ENCODE measurements around the gene UNC13B.

The UNC13B gene

GRCh38 chr9:35338086-35338485 lies 176.3 kb downstream of the UNC13B start:
- DNase-seq (ENCODE audit: low spot score): no peak

GRCh38 chr9:35338561-35339274 lies 176.9 kb downstream of the UNC13B start:
- no peak for DNase-seq (ENCODE audit: low spot score)

- no peak for DNase-seq (ENCODE audit: low spot score)
Measured at GRCh38 chr9:35340046-35340445, 178.2 kb downstream of the UNC13B start.

GRCh38 chr9:35341021-35341420 lies 179.2 kb downstream of the UNC13B start:
- no peak for DNase-seq (ENCODE audit: low spot score)

GRCh38 chr9:35341585-35341984 lies 179.8 kb downstream of the UNC13B start:
- no peak for DNase-seq (ENCODE audit: low spot score)

GRCh38 chr9:35342221-35342958 lies 180.6 kb downstream of the UNC13B start:
- DNase-seq (ENCODE audit: low spot score): no peak

GRCh38 chr9:35348109-35348508 lies 186.3 kb downstream of the UNC13B start:
- DNase-seq (ENCODE audit: low spot score): no peak

- DNase-seq (ENCODE audit: low spot score): no peak
Measured at GRCh38 chr9:35349287-35349990, 187.6 kb downstream of the UNC13B start.

GRCh38 chr9:35350212-35350611 lies 188.4 kb downstream of the UNC13B start:
- no peak for DNase-seq (ENCODE audit: low spot score)

GRCh38 chr9:35350827-35351549 lies 189.2 kb downstream of the UNC13B start:
- no peak for DNase-seq (ENCODE audit: low spot score)

- no peak for DNase-seq (ENCODE audit: low spot score)
Measured at GRCh38 chr9:35353731-35354365, 192.0 kb downstream of the UNC13B start.

GRCh38 chr9:35355939-35356338 lies 194.1 kb downstream of the UNC13B start:
- DNase-seq (ENCODE audit: low spot score): no peak

GRCh38 chr9:35357116-35357515 lies 195.3 kb downstream of the UNC13B start:
- no peak for DNase-seq (ENCODE audit: low spot score)

- no peak for DNase-seq (ENCODE audit: low spot score)
Measured at GRCh38 chr9:35357826-35358225, 196.0 kb downstream of the UNC13B start.

- DNase-seq (ENCODE audit: low spot score): no peak
Measured at GRCh38 chr9:35364817-35365585, 203.2 kb downstream of the UNC13B start.

GRCh38 chr9:35366627-35367026 lies 204.8 kb downstream of the UNC13B start:
- DNase-seq (ENCODE audit: low spot score): no peak

GRCh38 chr9:35367451-35367850 lies 205.6 kb downstream of the UNC13B start:
- no peak for DNase-seq (ENCODE audit: low spot score)

GRCh38 chr9:35370241-35370640 lies 208.4 kb downstream of the UNC13B start:
- DNase-seq (ENCODE audit: low spot score): no peak

GRCh38 chr9:35374436-35374835 lies 212.6 kb downstream of the UNC13B start:
- no peak for DNase-seq (ENCODE audit: low spot score)

GRCh38 chr9:35374910-35375309 lies 213.1 kb downstream of the UNC13B start:
- DNase-seq (ENCODE audit: low spot score): no peak

GRCh38 chr9:35380039-35380438 lies 218.2 kb downstream of the UNC13B start:
- no peak for DNase-seq (ENCODE audit: low spot score)

Measured in germinal center (tissue), 1 donor.